CD1c-positive myeloid dendritic cell (primary cell): Measurements from ENCODE around the gene OR2T5.
"Not testable (repeated sequence)": the region's sequence is repeated elsewhere in the genome, so short reads cannot be mapped to it uniquely, and the experiment has no call there.

ENCODE experiments used
- DNase-seq: peaks from one replicate; pipeline ENCODE4 v3.0.0-alpha.2; 2016; ENCODE audit errors: extremely low spot score

The OR2T5 gene

GRCh38 chr1:248507773-248508172, 19.4 kb downstream of the OR2T5 start, which contains the start of gene OR2G6:
OR2G6 (plus strand) TSS chr1:248508073; CDS start chr1:248521647, 13,574 bp downstream.
- not testable (repeated sequence) for DNase-seq

- DNase-seq, result not testable (repeated sequence)
These were observed 21.8 kb downstream of the OR2T5 start for GRCh38 chr1:248510217-248510616.

DNA sequence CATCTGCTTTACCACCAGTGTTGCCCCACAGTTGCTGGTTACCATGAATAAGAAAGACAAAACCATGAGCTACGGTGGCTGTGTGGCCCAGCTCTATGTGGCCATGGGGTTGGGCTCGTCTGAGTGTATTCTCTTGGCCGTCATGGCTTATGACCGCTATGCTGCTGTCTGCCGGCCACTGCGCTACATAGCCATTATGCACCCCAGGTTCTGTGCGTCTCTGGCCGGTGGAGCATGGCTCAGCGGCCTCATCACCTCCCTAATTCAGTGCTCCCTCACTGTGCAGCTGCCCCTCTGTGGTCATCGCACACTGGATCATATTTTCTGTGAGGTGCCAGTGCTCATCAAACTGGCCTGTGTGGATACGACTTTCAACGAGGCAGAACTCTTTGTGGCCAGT, 33.5 kb downstream of the OR2T5 start:
- no peak for DNase-seq

DNA sequence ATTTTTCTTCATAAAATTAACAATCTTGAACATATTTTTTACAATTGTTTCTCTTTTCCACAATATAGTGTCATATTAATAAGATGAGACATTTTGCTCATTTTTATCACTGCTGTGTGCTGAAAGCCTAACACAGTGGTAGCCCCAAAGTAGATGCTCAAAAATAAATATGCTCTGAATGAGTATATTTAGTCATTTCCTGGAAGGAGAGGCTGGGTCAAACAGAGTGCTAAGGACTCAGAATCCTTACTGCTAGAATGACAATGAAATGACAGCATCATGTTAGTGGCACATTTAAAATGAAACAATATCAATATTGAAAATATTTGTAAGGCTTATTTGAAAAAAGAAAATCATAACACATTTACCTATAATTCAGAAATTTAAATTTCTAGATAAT, 49.1 kb downstream of the OR2T5 start:
- DNase-seq, result not testable (repeated sequence)
